CD4-positive, alpha-beta T cell treated with Interferon alpha-2 for 1 hour (primary cell): ENCODE measurements around the gene IL17B.

Experiments used
- DNase-seq, 2 donors: peaks; one replicate each; pipeline ENCODE4 v3.0.0-alpha.2; 2020 to 2022

IL17B gene

GRCh38 chr5:149379177-149379761 is at the start of gene IL17B:
Gene IL17B, minus strand, starts transcription at chr5:149379292. Its CDS starts 67 bp downstream, at chr5:149379225.
- DNase-seq: no peak

- DNase-seq: no peak
These were observed 48.9 kb upstream of the IL17B start for GRCh38 chr5:149428032-149428431.

- DNase-seq: no peak
These were observed 48.3 kb upstream of the IL17B start for GRCh38 chr5:149427374-149427773.

GRCh38 chr5:149426931-149427330 is 47.8 kb upstream of the IL17B start:
- DNase-seq: no peak

GRCh38 chr5:149425729-149426128 is 46.6 kb upstream of the IL17B start:
- no peak for DNase-seq

- no peak for DNase-seq
These were observed 45.6 kb upstream of the IL17B start for GRCh38 chr5:149424371-149425315.

- DNase-seq: no peak
These were observed 44.7 kb upstream of the IL17B start for GRCh38 chr5:149423794-149424268.

- no peak for DNase-seq
These were observed 44.1 kb upstream of the IL17B start for GRCh38 chr5:149423049-149423793.

- no peak for DNase-seq
These were observed 43.4 kb upstream of the IL17B start for GRCh38 chr5:149422366-149423048.

- DNase-seq: no peak
These were observed 42.7 kb upstream of the IL17B start for GRCh38 chr5:149421834-149422233.

- no peak for DNase-seq
These were observed 42.2 kb upstream of the IL17B start for GRCh38 chr5:149421372-149421685.

- no peak for DNase-seq
These were observed 41.7 kb upstream of the IL17B start for GRCh38 chr5:149420545-149421371.

GRCh38 chr5:149419859-149420544 is 40.9 kb upstream of the IL17B start:
- DNase-seq: no peak

GRCh38 chr5:149419532-149419858 is 40.4 kb upstream of the IL17B start:
- DNase-seq: no peak

GRCh38 chr5:149418910-149419531 is 39.9 kb upstream of the IL17B start:
- DNase-seq: no peak

- no peak for DNase-seq
These were observed 38.7 kb upstream of the IL17B start for GRCh38 chr5:149417711-149418368.

- DNase-seq: no peak
These were observed 38.1 kb upstream of the IL17B start for GRCh38 chr5:149416987-149417710.

GRCh38 chr5:149415066-149415967 is 36.2 kb upstream of the IL17B start:
- no peak for DNase-seq
